Hematopoietic multipotent progenitor cell treated with erythropoietin and hydrocortisone succinate and interleukin-3 and kit ligand, for 4 days (in vitro differentiated cells): ENCODE measurements around the gene SLC1A1.

Experiments
- DNase-seq: peaks from one replicate; pipeline ENCODE4 v3.0.0-alpha.2; 2015

The SLC1A1 gene

DNA sequence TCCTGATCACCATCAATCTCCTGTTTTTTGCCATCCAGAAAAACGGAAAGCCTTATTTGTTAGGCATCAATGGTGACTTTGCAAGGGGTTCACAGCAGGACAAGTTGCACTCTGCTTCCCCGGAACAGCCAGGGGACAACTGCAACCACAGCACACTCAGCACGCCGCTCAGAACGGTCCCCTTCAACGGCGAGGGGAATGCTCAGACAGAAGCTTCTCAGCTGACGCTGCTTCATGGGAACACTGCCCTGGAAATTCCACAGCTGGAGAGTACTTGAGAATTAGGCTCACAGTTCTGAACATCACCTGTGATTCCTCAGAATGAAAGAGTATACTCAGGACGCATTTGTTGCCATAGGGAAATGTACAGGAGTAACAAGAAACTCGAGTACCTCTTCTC, 131.7 kb downstream of the SLC1A1 start:
- no peak for DNase-seq

DNA sequence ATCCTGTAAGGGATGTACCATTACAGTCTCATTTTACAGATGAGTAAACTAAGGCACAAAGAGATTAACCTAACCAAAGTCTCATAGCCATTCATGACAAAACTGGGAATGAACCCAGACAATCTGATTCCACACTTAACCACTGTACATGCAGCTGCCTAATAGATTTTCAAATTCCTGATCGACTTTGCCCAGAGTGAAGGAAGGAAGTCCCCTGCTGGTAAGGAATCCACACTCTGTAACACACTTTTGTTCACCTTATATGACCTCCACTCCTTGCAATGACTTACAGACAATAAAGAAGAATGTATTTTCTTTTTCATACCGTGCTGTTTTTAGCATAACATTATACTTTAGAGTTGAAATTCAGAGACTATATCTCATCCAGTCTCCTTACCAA, 140.6 kb downstream of the SLC1A1 start:
- peak; percentile 4 for DNase-seq
